ENCODE measurements around the gene MYO1B. TPM values are rescaled to one million over a fixed set of nuclear protein-coding genes. Genes with fewer than 3 reads are reported as not detected.

The MYO1B gene
- total and polyA plus RNA-seq, 7 experiments from 2014 or later: 0.43 to 14.9 (median 0.54) TPM

DNA sequence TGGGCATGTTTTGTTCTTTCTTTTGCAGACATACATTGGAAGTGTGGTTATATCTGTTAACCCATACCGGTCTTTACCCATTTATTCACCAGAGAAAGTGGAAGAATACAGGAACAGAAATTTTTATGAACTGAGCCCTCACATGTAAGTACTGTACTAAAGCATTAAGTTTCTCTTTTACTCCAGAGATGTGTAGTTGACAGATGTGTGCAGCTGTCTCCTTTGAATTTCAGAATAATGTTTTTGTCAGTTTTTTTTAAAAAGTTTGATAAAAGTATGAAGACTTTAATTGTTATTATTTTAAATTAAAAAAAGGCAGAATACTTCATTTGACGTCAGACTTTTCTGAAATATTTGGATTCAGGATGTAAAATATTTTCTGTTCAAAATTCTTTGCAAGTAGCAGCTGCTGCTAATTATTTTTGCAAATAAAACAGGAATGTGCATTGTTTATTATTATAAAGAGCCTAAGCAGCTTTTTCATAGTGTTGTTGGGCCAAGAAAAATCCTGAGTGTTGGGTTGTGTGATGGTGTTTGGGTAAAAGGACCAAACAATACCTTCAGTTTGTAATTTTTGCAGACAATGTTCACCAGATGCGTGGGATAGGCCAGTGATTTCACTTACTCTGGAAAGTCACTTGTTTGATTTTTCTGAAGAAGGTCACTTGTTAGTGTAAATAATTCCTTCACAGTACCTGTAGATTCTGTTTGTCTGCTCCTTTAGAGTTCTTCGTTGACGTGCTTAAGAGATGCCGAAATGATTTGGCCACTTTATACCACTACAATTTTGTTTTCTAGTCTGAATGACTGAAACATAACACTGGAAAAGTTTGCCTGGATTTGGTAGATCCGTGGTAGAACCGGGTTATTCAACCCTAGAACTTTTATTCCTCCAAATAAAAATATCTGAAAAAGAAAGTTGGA lies 51.1 kb downstream of the MYO1B start:
- ChIA-PET CTCF (interaction anchor here (0.5 kb wide), 1 partner anchor 58 kb away, joined by 3 read pairs; no protein-coding TSS in a partner anchor), POLR2A (no interaction called here)
- Mint-ChIP-seq H3K27ac (no peak overlapping the region), H3K4me1 (peaks cover 0 to 7% (median 0%) of the 10 kb centered on the region in 7 donors), H3K27me3 (no peaks in the 10 kb centered on the region), H3K4me3 (no peak overlapping the region), H3K9me3 (no peaks in the 10 kb centered on the region), H3K36me3 (peaks cover 0 to 3% (median 0%) of the 10 kb centered on the region in 5 donors)
- H3K4me1 ChIP-seq (ENCODE audit: control insufficient read depth in 2 of 2, insufficient read depth in 2 of 2, low read length in 2 of 2): no peaks in the 10 kb centered on the region
- no peaks in the 10 kb centered on the region for H3K36me3 ChIP-seq (ENCODE audit: control insufficient read depth in 2 of 3, insufficient read depth in 3 of 3, low read length in 3 of 3)
- intact Hi-C loops (cut with micrococcal nuclease): loop anchor here in 1 of 2 donors (10.0 kb wide), 1 partner anchor 242 kb away; no protein-coding TSS in a partner anchor
- H3K4me3 ChIP-seq (ENCODE audit: low read length): no peak overlapping the region
- ATAC-seq (no peak), DNase-seq (no peak)
- H3K27me3 ChIP-seq (ENCODE audit: control insufficient read depth in 2 of 2, insufficient read depth in 2 of 2, low read length in 2 of 2): no peaks in the 10 kb centered on the region
- no peak overlapping the region for H3K27ac ChIP-seq (ENCODE audit: low read depth, low read length)
- H3K9me3 ChIP-seq (ENCODE audit: control insufficient read depth in 2 of 3, low read length in 3 of 3): no peaks in the 10 kb centered on the region

DNA sequence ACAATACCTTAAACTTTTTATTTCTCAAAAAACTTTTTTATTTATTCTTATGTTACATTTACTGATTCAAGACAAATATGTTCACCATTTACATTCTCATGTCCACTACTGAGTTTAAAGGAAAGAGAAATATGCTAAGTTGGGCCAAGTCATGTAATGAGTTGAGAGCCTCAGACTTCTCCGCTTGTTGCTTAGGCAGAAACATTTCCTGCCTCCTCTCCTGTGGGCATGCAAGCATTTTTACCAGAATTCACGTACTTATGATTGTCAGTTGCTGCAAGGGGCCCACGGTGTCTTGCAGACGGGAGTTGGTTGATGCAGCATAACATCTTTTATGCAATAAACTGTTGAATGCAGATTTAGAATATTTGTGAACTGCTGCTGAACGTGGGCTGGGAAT lies 51.8 kb downstream of the MYO1B start:
- no peaks in the 10 kb centered on the region for H3K9me3 Mint-ChIP-seq
- Histone ChIP-seq H3K9me3 (ENCODE audit: control insufficient read depth in 2 of 3, low read length in 3 of 3) (no peaks in the 10 kb centered on the region), H3K27me3 (ENCODE audit: control insufficient read depth in 2 of 2, insufficient read depth in 2 of 2, low read length in 2 of 2) (no peaks in the 10 kb centered on the region), H3K4me1 (ENCODE audit: control insufficient read depth in 2 of 2, insufficient read depth in 2 of 2, low read length in 2 of 2) (no peaks in the 10 kb centered on the region), H3K4me3 (ENCODE audit: low read length) (no peak overlapping the region), H3K36me3 (ENCODE audit: control insufficient read depth in 2 of 3, insufficient read depth in 3 of 3, low read length in 3 of 3) (no peaks in the 10 kb centered on the region), H3K27ac (ENCODE audit: low read depth, low read length) (no peak overlapping the region)
- intact Hi-C loops (cut with micrococcal nuclease): loop anchor here in 1 of 2 donors (10.0 kb wide), 1 partner anchor 242 kb away; no protein-coding TSS in a partner anchor
- peaks cover 0 to 5% (median 0%) of the 10 kb centered on the region in 7 donors for H3K4me1 Mint-ChIP-seq
- CTCF ChIA-PET: no interaction called here
- H3K27ac Mint-ChIP-seq: no peak overlapping the region
- H3K4me3 Mint-ChIP-seq: no peak overlapping the region
- DNase-seq (no peak), ATAC-seq (no peak)
- peaks cover 0 to 3% (median 0%) of the 10 kb centered on the region in 5 donors for H3K36me3 Mint-ChIP-seq
- POLR2A ChIA-PET: no interaction called here
- H3K27me3 Mint-ChIP-seq: no peaks in the 10 kb centered on the region

DNA sequence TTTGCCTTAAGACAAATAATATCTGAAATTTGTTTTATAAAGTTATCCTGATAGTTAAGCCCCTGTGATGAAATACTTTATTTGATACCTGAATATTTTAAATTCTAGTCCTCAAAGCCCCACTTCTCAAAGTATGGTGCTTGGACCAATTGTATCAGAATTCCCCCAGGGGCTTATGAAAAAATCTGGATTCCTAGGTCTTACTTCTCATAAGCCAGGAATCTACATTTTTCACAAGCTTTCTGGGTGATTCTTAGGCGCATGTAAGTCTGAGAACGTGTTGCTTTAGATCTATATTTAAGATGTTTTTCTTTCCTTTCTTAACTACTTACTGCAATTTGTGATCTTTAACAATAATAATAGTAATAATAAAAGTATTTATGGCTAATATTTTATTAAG lies 53.1 kb downstream of the MYO1B start:
- no peaks in the 10 kb centered on the region for H3K27me3 Mint-ChIP-seq
- H3K27ac ChIP-seq (ENCODE audit: low read depth, low read length): no peak overlapping the region
- no peaks in the 10 kb centered on the region for H3K4me1 Mint-ChIP-seq
- no peak overlapping the region for H3K27ac Mint-ChIP-seq
- intact Hi-C loops (cut with micrococcal nuclease): loop anchor here in 1 of 2 donors (10.0 kb wide), 1 partner anchor 244 kb away; no protein-coding TSS in a partner anchor
- POLR2A ChIA-PET: no interaction called here
- ATAC-seq (no peak), DNase-seq (no peak)
- H3K9me3 Mint-ChIP-seq: no peaks in the 10 kb centered on the region
- H3K4me3 Mint-ChIP-seq: no peak overlapping the region
- CTCF ChIA-PET: no interaction called here
- H3K4me3 ChIP-seq (ENCODE audit: low read length): no peak overlapping the region
- H3K36me3 Mint-ChIP-seq: peaks cover 0 to 3% (median 0%) of the 10 kb centered on the region in 5 donors
- no peaks in the 10 kb centered on the region for H3K9me3 ChIP-seq (ENCODE audit: control insufficient read depth in 2 of 3, low read length in 3 of 3)
- no peaks in the 10 kb centered on the region for H3K27me3 ChIP-seq (ENCODE audit: control insufficient read depth in 2 of 2, insufficient read depth in 2 of 2, low read length in 2 of 2)
- H3K4me1 ChIP-seq (ENCODE audit: control insufficient read depth in 2 of 2, insufficient read depth in 2 of 2, low read length in 2 of 2): no peaks in the 10 kb centered on the region
- no peaks in the 10 kb centered on the region for H3K36me3 ChIP-seq (ENCODE audit: control insufficient read depth in 2 of 3, insufficient read depth in 3 of 3, low read length in 3 of 3)

DNA sequence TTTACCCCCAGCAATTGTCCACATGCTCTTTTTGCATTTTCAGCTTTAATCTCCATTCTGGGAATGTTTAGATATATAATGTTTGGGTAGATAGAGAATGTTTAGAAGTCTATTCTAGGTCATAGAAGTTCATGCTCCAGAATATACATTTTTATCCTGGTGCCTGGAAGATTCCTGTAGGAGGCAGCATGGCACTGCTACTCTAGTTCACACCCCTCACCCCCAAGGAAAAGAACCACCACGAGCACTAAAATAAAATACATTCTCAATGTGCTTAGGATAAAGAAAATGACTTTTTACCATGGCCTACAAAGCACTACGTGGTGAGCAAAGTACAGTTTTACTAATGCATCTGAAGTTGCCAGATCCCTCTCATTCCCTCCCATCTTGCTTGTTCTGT lies 53.8 kb downstream of the MYO1B start:
- H3K27ac ChIP-seq (ENCODE audit: low read depth, low read length): no peak overlapping the region
- POLR2A ChIA-PET: no interaction called here
- CTCF ChIA-PET: no interaction called here
- H3K4me3 Mint-ChIP-seq: no peak overlapping the region
- DNase-seq: no peak
- peaks cover 0 to 4% (median 0%) of the 10 kb centered on the region in 5 donors for H3K36me3 Mint-ChIP-seq
- no peaks in the 10 kb centered on the region for H3K4me1 Mint-ChIP-seq
- no peaks in the 10 kb centered on the region for H3K4me1 ChIP-seq (ENCODE audit: control insufficient read depth in 2 of 2, insufficient read depth in 2 of 2, low read length in 2 of 2)
- H3K27ac Mint-ChIP-seq: no peak overlapping the region
- ATAC-seq: no peak
- H3K9me3 ChIP-seq (ENCODE audit: control insufficient read depth in 2 of 3, low read length in 3 of 3): no peaks in the 10 kb centered on the region
- no peak overlapping the region for H3K4me3 ChIP-seq (ENCODE audit: low read length)
- no peaks in the 10 kb centered on the region for H3K27me3 Mint-ChIP-seq
- no peaks in the 10 kb centered on the region for H3K27me3 ChIP-seq (ENCODE audit: control insufficient read depth in 2 of 2, insufficient read depth in 2 of 2, low read length in 2 of 2)
- intact Hi-C loops (cut with micrococcal nuclease): loop anchor here in 1 of 2 donors (10.0 kb wide), 1 partner anchor 244 kb away; no protein-coding TSS in a partner anchor
- no peaks in the 10 kb centered on the region for H3K9me3 Mint-ChIP-seq
- no peaks in the 10 kb centered on the region for H3K36me3 ChIP-seq (ENCODE audit: control insufficient read depth in 2 of 3, insufficient read depth in 3 of 3, low read length in 3 of 3)

DNA sequence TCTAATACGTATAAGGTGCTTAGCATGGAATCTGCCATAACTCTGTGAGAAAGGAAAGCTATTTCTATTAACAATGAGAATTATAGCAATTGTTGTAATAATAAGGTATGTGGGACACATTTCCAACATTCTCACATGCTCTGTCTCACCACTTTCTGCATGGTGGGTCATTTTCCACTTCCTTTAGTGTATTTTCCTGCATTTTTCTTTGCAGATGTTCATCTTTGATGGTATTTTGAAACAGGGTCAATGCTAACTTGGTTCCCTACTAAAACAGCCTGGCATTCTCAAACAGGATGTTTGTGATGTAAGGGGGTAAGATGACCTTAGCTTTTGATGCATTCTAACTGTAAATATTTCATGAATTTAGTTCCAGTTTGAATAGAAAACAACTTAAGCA lies 54.7 kb downstream of the MYO1B start:
- Histone ChIP-seq H3K9me3 (ENCODE audit: control insufficient read depth in 2 of 3, low read length in 3 of 3) (no peaks in the 10 kb centered on the region), H3K27me3 (ENCODE audit: control insufficient read depth in 2 of 2, insufficient read depth in 2 of 2, low read length in 2 of 2) (no peaks in the 10 kb centered on the region), H3K4me1 (ENCODE audit: control insufficient read depth in 2 of 2, insufficient read depth in 2 of 2, low read length in 2 of 2) (no peaks in the 10 kb centered on the region), H3K4me3 (ENCODE audit: low read length) (no peak overlapping the region), H3K27ac (ENCODE audit: low read depth, low read length) (no peak overlapping the region), H3K36me3 (ENCODE audit: control insufficient read depth in 2 of 3, insufficient read depth in 3 of 3, low read length in 3 of 3) (no peaks in the 10 kb centered on the region)
- Mint-ChIP-seq H3K4me1 (no peaks in the 10 kb centered on the region), H3K27me3 (no peaks in the 10 kb centered on the region), H3K4me3 (no peak overlapping the region), H3K27ac (no peak overlapping the region), H3K9me3 (no peaks in the 10 kb centered on the region), H3K36me3 (peaks cover 0 to 4% (median 0%) of the 10 kb centered on the region in 5 donors)
- intact Hi-C loops (cut with micrococcal nuclease): loop anchor here in 1 of 2 donors (10.0 kb wide), 1 partner anchor 245 kb away; no protein-coding TSS in a partner anchor
- ChIA-PET CTCF (no interaction called here), POLR2A (no interaction called here)
- DNase-seq: no peak
- no peak for ATAC-seq

DNA sequence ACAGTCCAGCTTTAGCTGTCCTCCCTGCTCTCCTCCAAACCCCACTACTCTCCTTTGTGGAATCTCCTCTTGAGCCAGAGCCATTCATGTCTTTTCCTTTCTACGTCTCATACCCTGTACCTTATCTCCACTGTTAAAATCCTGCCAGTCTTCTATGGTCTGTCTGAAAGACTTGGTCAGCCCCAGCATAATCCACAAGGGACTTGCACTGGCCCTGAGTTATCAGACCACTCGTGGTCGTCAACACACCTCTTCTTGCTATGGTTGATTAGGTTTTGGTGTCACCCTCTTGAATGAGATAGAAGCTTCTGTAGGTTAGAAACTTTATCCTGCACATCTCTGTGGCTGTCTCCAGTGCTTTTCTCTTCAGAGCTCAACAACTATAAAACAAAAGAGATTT lies 56.8 kb downstream of the MYO1B start:
- Mint-ChIP-seq H3K27me3 (no peaks in the 10 kb centered on the region), H3K9me3 (peaks cover 0 to 1% (median 0%) of the 10 kb centered on the region in 11 donors), H3K36me3 (peaks cover 0 to 4% (median 0%) of the 10 kb centered on the region in 5 donors), H3K4me3 (no peak overlapping the region), H3K27ac (no peak overlapping the region), H3K4me1 (no peaks in the 10 kb centered on the region)
- DNase-seq: no peak
- Histone ChIP-seq H3K9me3 (ENCODE audit: control insufficient read depth in 2 of 3, low read length in 3 of 3) (no peaks in the 10 kb centered on the region), H3K27ac (ENCODE audit: low read depth, low read length) (no peak overlapping the region), H3K4me1 (ENCODE audit: control insufficient read depth in 2 of 2, insufficient read depth in 2 of 2, low read length in 2 of 2) (no peaks in the 10 kb centered on the region), H3K36me3 (ENCODE audit: control insufficient read depth in 2 of 3, insufficient read depth in 3 of 3, low read length in 3 of 3) (no peaks in the 10 kb centered on the region), H3K27me3 (ENCODE audit: control insufficient read depth in 2 of 2, insufficient read depth in 2 of 2, low read length in 2 of 2) (no peaks in the 10 kb centered on the region), H3K4me3 (ENCODE audit: low read length) (no peak overlapping the region)
- intact Hi-C loops (cut with micrococcal nuclease): loop anchor here (1.0 to 2.0 kb wide), 3 partner anchors 137 to 250 kb away; no protein-coding TSS in a partner anchor
- no peak for ATAC-seq
- ChIA-PET POLR2A (no interaction called here), CTCF (interaction anchor here (1.7 kb wide), 1 partner anchor 137 kb away, joined by 12 read pairs; no protein-coding TSS in a partner anchor)
